ENCODE measurements around the gene WIPF2. TPM values are rescaled to one million over a fixed set of nuclear protein-coding genes. Genes with fewer than 3 reads are reported as not detected.

Gene WIPF2
- total RNA-seq, 1 donor from 2014 or later = 12.5 TPM

- TF ChIP-seq, protein P1, sequence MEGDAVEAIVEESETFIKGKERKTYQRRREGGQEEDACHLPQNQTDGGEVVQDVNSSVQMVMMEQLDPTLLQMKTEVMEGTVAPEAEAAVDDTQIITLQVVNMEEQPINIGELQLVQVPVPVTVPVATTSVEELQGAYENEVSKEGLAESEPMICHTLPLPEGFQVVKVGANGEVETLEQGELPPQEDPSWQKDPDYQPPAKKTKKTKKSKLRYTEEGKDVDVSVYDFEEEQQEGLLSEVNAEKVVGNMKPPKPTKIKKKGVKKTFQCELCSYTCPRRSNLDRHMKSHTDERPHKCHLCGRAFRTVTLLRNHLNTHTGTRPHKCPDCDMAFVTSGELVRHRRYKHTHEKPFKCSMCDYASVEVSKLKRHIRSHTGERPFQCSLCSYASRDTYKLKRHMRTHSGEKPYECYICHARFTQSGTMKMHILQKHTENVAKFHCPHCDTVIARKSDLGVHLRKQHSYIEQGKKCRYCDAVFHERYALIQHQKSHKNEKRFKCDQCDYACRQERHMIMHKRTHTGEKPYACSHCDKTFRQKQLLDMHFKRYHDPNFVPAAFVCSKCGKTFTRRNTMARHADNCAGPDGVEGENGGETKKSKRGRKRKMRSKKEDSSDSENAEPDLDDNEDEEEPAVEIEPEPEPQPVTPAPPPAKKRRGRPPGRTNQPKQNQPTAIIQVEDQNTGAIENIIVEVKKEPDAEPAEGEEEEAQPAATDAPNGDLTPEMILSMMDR (conservative IDR thresholded peaks at IDR 0.05; ENCODE audit: low read depth, low read length) = no peak
- no peak for DNase-seq (ENCODE audit: low read depth)
- H3K4me3 ChIP-seq (ENCODE audit: low read depth, low read length) = no peak overlapping the region
Observed at GRCh38 chr17:40307001-40307730, 88.1 kb downstream of the WIPF2 start.

DNA sequence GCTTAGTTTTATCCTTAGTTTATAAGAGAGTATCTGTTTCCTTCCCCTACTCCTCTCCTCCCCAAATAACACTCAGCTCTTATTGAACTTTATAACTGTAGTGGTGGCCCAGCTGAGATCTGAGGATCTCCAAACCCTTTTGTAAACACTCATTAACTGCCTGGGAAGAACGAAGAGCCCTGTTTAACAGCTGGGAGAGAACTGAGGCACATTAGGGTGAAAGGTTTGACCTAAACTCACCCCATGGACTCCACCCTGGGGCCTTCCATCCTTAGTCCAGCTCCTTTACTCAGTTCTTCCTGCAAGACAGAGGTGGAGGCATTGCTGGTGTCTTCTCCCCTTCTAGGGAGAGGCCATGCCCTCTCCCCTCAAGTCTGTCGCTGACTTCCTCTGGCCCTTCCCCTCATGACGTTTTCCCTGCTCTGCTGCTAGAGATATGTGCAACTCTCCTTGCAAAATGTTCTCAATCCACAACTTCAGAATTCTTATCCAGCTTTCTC is 88.7 kb downstream of the WIPF2 start:
- no peak overlapping the region for H3K4me3 ChIP-seq (ENCODE audit: low read depth, low read length)
- TF ChIP-seq, protein P1 (conservative IDR thresholded peaks at IDR 0.05; ENCODE audit: low read depth, low read length) = no peak
- DNase-seq (ENCODE audit: low read depth) = no peak

DNA sequence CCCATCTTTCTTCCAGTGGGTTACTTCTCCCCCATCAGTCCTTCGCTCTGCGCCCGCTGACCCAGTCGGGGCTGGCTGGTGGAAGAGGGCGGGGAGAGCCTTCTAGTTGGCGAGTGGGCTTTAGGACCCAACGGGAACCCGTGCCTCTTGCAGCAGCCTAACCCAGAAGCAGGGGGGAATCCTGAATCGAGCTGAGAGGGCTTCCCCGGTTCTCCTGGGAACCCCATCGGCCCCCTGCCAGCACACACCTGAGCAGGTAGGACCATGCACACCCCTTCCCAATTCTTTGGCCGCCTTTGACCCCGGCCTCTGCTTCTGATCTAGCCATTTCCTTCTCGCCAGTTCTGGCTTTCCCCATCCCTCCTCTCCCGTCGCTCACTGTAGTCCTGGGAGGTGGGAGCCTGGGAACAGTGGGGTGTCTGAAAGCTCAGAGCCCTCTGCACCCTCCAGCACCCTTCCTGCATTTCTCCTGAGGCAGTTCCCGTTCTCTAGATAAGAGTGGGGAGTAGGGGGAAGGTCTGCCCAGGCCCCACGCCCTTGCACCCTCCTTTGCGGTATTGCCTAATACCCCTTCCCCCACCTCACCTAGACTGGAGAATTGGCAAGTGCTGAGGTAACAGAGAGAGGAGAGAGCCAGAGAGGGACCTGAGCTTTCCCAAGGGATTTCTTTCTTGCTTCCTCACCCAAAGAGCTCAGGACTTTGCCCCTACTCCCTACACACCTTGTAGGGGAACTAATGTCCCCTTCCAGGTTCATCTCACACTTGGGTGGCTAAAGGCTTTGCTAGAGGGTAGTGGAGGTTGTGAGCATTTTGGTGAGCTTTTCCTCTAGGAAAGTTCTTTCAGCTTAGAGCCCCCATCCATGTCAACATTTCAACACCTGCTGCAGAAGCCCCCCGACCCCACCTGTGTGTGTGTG is 90.2 kb downstream of the WIPF2 start, which contains the start of gene RARA:
Gene RARA, plus strand, starts transcription at position 150 of the 918 bp plus-strand sequence. CDS start 22,039 bp downstream, outside the sequence.
- no peak for DNase-seq (ENCODE audit: low read depth)
- TF ChIP-seq, protein P1 (conservative IDR thresholded peaks at IDR 0.05; ENCODE audit: low read depth, low read length) = no peak
- H3K4me3 ChIP-seq (ENCODE audit: low read depth, low read length) = peak within 1 kb of the TSS; percentile 60

DNA sequence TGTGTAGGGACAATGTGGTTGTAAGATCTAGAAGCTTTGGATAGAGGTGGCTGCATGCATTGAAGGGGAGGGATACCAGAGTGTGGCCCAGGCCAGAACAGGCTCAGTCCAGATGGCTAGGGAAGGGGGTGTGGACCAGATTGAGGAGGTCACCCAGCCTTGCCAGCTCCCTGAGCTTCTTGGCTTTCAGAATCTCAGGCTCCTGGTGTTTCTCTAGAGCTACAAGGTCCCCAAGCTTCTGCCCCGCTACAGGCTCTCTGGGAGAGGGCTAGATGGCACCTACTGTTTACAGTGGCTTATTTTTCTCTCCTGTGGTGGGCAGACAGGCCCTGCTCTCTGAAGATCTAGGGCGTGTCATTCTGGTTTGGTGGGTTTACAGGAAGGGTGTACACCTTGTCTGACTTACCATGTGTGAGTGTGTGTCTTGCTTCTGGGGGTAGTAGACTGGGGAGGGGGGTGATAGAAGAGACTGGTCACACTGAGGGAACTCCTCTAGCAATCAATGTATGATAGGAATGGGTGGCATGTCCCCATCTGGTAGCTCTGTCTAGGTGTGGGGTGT is 90.9 kb downstream of the WIPF2 start:
- DNase-seq (ENCODE audit: low read depth) = no peak
- TF ChIP-seq, protein P1 (conservative IDR thresholded peaks at IDR 0.05; ENCODE audit: low read depth, low read length) = no peak
- H3K4me3 ChIP-seq (ENCODE audit: low read depth, low read length) = peak overlapping the region; percentile 60

- H3K4me3 ChIP-seq (ENCODE audit: low read depth, low read length) = no peak overlapping the region
- TF ChIP-seq, protein P1 (conservative IDR thresholded peaks at IDR 0.05; ENCODE audit: low read depth, low read length) = no peak
- DNase-seq (ENCODE audit: low read depth) = no peak
Observed at GRCh38 chr17:40310882-40311391, 91.8 kb downstream of the WIPF2 start.

DNA sequence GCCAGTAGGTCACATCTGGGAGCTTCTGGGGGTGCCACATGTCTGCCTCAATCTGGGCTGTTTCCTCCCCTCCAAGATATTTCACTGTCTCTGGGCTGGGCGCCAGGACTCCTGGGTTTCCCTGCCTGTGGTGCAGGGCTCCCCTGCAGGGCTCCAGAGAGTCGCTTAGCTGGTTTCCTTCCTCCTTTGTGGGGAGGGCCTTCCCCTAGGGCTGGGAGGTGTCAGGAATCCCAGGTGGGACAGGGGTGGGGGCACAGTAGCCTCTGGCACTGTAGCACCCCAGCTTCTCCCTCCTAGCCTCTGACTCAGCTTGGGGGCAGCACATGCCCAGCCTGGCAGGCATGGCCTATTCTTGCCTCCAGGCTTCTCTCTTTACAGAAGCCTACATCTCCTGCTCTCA is 92.5 kb downstream of the WIPF2 start:
- DNase-seq (ENCODE audit: low read depth) = no peak
- TF ChIP-seq, protein P1 (conservative IDR thresholded peaks at IDR 0.05; ENCODE audit: low read depth, low read length) = no peak
- H3K4me3 ChIP-seq (ENCODE audit: low read depth, low read length) = no peak overlapping the region
